Measurements from ENCODE around the gene LSM10. TPM values are rescaled to one million over a fixed set of nuclear protein-coding genes. Genes with fewer than 3 reads are reported as not detected.
A peak's percentile ranks its signal among the peaks of the same experiment; 100 is the strongest.

The LSM10 gene
- total and polyA plus RNA-seq, 9 of the 15 experiments (the other 6 are each of a cell fraction or from before 2014, with no cell fraction given): 13.2 to 146 (median 68.9) TPM

GRCh38 chr1:36411674-36412648 is 14.3 kb upstream of the LSM10 start (continued):
- TF ChIP-seq, protein P1, sequence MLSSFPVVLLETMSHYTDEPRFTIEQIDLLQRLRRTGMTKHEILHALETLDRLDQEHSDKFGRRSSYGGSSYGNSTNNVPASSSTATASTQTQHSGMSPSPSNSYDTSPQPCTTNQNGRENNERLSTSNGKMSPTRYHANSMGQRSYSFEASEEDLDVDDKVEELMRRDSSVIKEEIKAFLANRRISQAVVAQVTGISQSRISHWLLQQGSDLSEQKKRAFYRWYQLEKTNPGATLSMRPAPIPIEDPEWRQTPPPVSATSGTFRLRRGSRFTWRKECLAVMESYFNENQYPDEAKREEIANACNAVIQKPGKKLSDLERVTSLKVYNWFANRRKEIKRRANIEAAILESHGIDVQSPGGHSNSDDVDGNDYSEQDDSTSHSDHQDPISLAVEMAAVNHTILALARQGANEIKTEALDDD (IDR thresholded peaks at IDR 0.05): peak; percentile 80
- no peak for TF ChIP-seq NFATC3 (IDR thresholded peaks at IDR 0.05)
- peak; percentile 4 for TF ChIP-seq CTCFL (IDR thresholded peaks at IDR 0.05; ENCODE audit: borderline replicate concordance, insufficient read depth, low read depth, low read length, poor library complexity, severe bottlenecking)
- no peak for TF ChIP-seq NONO (IDR thresholded peaks at IDR 0.05; ENCODE audit: low read depth in 2 of 2, low read length in 1 of 2)
- TF ChIP-seq ZBTB2 (IDR thresholded peaks at IDR 0.05): no peak
- TF ChIP-seq, protein P2, sequence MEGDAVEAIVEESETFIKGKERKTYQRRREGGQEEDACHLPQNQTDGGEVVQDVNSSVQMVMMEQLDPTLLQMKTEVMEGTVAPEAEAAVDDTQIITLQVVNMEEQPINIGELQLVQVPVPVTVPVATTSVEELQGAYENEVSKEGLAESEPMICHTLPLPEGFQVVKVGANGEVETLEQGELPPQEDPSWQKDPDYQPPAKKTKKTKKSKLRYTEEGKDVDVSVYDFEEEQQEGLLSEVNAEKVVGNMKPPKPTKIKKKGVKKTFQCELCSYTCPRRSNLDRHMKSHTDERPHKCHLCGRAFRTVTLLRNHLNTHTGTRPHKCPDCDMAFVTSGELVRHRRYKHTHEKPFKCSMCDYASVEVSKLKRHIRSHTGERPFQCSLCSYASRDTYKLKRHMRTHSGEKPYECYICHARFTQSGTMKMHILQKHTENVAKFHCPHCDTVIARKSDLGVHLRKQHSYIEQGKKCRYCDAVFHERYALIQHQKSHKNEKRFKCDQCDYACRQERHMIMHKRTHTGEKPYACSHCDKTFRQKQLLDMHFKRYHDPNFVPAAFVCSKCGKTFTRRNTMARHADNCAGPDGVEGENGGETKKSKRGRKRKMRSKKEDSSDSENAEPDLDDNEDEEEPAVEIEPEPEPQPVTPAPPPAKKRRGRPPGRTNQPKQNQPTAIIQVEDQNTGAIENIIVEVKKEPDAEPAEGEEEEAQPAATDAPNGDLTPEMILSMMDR (IDR thresholded peaks at IDR 0.05 in 2 of 3, conservative IDR thresholded peaks at IDR 0.05 in 1 of 3; ENCODE audit: insufficient read depth in 2 of 3, low read depth in 1 of 3, low read length in 3 of 3): peak in 2 of 3 experiments; percentile 6 to 29; a peak in 1 of 6 replicates
- TF ChIP-seq ZBTB8A (IDR thresholded peaks at IDR 0.05; ENCODE audit: partially characterized antibody): no peak
- TF ChIP-seq, protein P3, sequence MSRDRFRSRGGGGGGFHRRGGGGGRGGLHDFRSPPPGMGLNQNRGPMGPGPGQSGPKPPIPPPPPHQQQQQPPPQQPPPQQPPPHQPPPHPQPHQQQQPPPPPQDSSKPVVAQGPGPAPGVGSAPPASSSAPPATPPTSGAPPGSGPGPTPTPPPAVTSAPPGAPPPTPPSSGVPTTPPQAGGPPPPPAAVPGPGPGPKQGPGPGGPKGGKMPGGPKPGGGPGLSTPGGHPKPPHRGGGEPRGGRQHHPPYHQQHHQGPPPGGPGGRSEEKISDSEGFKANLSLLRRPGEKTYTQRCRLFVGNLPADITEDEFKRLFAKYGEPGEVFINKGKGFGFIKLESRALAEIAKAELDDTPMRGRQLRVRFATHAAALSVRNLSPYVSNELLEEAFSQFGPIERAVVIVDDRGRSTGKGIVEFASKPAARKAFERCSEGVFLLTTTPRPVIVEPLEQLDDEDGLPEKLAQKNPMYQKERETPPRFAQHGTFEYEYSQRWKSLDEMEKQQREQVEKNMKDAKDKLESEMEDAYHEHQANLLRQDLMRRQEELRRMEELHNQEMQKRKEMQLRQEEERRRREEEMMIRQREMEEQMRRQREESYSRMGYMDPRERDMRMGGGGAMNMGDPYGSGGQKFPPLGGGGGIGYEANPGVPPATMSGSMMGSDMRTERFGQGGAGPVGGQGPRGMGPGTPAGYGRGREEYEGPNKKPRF (IDR thresholded peaks at IDR 0.05; ENCODE audit: low read depth, low read length): no peak
- no peak for TF ChIP-seq ZNF133 (CRISPR knock-in tag; IDR thresholded peaks at IDR 0.05)
- TF ChIP-seq TEAD2 (tag; IDR thresholded peaks at IDR 0.05): no peak
- TF ChIP-seq SMAD4 (CRISPR knock-in tag; conservative IDR thresholded peaks at IDR 0.05): peak; percentile 53; the same call in 1 of the 2 replicates
- TF ChIP-seq, protein P4, sequence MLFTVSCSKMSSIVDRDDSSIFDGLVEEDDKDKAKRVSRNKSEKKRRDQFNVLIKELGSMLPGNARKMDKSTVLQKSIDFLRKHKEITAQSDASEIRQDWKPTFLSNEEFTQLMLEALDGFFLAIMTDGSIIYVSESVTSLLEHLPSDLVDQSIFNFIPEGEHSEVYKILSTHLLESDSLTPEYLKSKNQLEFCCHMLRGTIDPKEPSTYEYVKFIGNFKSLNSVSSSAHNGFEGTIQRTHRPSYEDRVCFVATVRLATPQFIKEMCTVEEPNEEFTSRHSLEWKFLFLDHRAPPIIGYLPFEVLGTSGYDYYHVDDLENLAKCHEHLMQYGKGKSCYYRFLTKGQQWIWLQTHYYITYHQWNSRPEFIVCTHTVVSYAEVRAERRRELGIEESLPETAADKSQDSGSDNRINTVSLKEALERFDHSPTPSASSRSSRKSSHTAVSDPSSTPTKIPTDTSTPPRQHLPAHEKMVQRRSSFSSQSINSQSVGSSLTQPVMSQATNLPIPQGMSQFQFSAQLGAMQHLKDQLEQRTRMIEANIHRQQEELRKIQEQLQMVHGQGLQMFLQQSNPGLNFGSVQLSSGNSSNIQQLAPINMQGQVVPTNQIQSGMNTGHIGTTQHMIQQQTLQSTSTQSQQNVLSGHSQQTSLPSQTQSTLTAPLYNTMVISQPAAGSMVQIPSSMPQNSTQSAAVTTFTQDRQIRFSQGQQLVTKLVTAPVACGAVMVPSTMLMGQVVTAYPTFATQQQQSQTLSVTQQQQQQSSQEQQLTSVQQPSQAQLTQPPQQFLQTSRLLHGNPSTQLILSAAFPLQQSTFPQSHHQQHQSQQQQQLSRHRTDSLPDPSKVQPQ (CRISPR knock-in tag; IDR thresholded peaks at IDR 0.05; ENCODE audit: borderline replicate concordance): no peak
- TF ChIP-seq MEIS2 (IDR thresholded peaks at IDR 0.05; ENCODE audit: partially characterized antibody): peak; percentile 73
- peak; percentile 51 for TF ChIP-seq POLR2A (conservative IDR thresholded peaks at IDR 0.05)

Data from K562 (cell line).